Stimulated activated CD4-positive, alpha-beta T cell treated with anti-CD3 and anti-CD28 coated beads, Interleukin-1b, Interleukin-23, amount 100 ng/mL, for 4 hours (primary cell): ENCODE results near the gene APC2.
"Not testable (repeated sequence)": the region's sequence is repeated elsewhere in the genome, so short reads cannot be mapped to it uniquely, and the experiment has no call there.

ENCODE experiments used
- DNase-seq, 2 donors: peaks; one replicate each; pipeline ENCODE4 v3.0.0-alpha.2; 2020; ENCODE audit warnings: low read depth in 2 of 2

Gene APC2

DNA sequence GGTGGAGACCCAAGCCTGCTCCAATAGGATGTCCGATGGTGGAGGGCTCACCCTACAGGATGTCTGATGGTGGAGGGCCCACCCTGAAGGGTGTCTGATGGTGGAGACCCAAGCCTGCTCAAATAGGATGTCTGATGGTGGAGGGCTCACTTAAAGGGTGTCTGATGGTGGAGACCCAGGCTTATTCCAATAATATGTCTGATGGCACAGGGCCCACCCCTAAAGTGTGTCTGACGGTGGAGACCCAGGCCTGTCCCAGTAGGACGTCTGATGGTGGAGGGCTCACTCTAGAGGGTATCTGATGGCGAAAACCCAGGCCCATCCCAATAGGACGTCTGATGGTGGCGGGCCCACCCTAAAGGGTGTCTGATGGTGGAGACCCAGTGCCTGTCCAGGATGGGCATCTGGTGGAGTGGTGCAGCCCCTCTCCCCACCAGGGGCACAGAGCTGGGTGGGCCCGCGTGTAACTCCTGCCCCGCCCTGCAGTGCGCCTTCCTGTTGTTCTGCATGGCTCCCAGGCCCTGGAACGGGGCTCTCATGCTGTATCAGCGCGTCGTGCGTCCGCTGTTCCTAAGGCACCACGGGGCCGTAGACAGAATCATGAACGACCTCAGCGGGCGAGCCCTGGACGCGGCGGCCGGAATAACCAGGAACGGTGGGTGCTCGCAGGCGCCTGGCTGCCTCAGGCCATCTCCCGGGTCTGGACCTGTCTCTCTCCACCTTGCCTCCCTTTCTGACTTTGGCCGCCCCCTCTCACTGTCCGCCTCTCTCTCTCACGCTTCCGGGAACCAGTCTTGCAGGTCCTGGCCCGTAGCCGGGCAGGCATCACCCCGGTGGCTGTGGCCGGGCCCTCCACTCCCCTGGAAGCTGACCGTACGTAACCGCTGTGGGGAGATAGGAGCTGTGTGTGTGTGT, 46.1 kb downstream of the APC2 start:
- DNase-seq = no peak

- no peak for DNase-seq
Observed at GRCh38 chr19:1496714-1497577, 47.0 kb downstream of the APC2 start.

GRCh38 chr19:1497578-1498235, 47.8 kb downstream of the APC2 start:
- DNase-seq = no peak

DNA sequence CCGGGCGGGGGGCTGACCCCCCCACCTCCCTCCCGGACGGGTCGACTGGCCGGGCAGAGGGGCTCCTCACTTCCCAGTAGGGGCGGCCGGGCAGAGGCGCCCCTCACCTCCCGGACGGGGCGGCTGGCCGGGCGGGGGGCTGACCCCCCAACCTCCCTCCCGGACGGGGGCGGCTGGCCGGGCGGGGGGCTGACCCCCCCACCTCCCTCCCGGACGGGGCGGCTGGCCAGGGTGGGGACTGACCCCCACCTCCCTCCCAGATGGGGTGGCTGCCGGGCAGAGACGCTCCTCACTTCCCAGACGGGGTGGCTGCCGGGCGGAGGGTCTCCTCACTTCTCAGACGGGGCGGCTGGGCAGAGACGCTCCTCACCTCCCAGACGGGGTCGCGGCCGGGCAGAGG, 49.3 kb downstream of the APC2 start:
- not testable (repeated sequence) for DNase-seq

DNA sequence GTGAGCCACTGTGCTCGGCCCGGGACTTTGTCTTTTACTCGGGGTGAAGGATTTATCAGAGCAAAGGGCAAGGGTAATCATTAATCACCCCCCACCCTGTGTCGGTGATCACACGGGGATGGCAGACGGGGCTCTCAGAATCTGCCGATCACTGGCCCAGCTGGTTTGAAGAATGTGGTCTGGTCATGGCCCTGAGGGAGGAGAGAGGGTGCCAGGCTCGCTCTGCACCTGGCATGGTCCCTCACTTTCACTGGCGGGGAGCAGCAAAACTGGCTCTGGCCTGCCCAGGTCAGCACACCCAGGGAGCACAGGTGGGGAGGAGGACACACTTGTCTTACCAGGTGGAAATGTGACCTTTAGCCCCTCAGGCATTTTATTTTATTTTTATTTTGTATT, 51.3 kb downstream of the APC2 start:
- DNase-seq = no peak

DNA sequence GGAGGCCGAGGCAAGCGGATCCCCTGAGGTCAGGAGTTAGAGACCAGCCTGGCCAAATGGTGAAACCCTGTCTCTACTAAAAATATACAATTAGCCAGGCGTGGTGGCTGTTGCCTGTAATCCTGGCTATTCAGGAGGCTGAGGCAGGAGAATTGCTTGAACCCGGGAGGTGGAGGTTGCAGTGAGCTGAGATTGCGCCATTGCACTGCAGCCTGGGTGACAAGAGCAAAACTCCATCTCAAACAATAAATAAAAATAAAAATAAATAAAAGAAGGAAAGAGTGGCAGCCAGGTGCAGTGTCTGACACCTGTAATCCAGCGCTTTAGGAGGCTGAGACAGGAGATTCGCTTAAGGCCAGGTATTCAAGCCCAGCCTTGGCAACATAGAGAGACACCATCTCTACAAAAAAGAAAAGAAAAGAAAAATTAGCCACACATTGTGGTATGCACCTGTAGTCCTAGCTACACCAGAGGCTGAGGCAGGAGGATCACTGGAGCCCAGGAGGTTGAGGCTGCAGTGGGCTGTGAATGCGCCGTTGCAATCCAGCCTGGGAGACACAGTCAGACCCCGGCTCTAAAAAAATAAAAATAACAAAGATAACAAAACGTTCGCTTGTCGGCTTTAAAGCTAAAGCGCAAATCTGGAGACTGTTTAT, 52.6 kb downstream of the APC2 start:
- no peak for DNase-seq

GRCh38 chr19:1503089-1503924, 53.4 kb downstream of the APC2 start:
- DNase-seq = peak; percentile 47 to 68

- DNase-seq = no peak
Observed at GRCh38 chr19:1503925-1504773, 54.2 kb downstream of the APC2 start.

- DNase-seq = no peak
Observed at GRCh38 chr19:1505012-1505411, 55.1 kb downstream of the APC2 start.

- no peak for DNase-seq
Observed at GRCh38 chr19:1505991-1506881, 56.3 kb downstream of the APC2 start.

DNA sequence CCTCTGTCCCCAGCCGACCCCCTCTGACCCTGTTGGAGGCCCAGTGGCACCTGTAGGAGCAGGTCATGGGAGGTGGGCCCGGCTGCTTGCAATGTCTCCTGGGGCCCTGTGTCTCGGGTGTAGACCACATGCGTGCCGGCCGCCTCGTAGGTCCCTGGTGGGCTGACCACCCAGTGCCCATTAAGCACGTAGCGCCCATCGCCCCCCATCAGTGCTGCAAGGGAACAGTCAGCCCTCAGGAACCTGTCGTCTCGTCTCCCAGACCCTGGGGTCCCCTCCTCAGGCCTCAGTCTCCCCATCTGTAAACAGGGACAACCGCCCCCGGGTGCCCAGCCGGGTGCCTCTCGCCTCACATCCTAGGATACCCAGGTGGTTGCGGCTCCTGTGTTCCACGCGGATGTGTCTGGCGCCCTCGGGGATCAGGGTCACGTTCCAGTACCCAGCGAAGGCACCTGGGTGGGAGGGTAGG, 57.3 kb downstream of the APC2 start:
- no peak for DNase-seq

- peak; percentile 82 to 87 for DNase-seq
Observed at GRCh38 chr19:1507763-1508506, 58.0 kb downstream of the APC2 start.

GRCh38 chr19:1508507-1508856, 58.6 kb downstream of the APC2 start:
- no peak for DNase-seq

- DNase-seq = no peak
Observed at GRCh38 chr19:1509602-1510441, 59.9 kb downstream of the APC2 start.

DNA sequence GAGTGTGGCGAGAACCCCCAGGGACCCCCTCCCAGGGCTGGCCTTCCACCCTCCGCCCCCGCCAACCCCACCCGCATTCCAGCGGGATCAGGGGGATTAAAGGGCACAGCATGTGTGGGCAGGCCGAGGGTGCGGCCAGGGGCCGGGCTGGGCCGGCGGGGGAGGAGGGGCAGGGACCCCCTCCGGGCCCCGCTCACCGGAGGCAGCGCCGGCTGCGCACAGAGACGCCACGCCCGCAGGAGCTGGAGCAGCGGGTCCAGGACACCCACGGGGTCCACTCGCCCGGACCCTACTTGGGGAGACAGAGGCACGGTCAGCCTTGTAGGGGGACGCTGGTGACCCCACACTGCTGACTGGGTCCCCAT, 60.5 kb downstream of the APC2 start:
- no peak for DNase-seq

- no peak for DNase-seq
Observed at GRCh38 chr19:1510807-1511206, 60.9 kb downstream of the APC2 start.
